Naive thymus-derived CD4-positive, alpha-beta T cell (primary cell): ENCODE measurements around the gene GPR89B. TPM values are rescaled to one million over a fixed set of nuclear protein-coding genes. Genes with fewer than 3 reads are reported as not detected.
A peak's percentile ranks its signal among the peaks of the same experiment; 100 is the strongest.
"Not testable (repeated sequence)": the region's sequence is repeated elsewhere in the genome, so short reads cannot be mapped to it uniquely, and the experiment has no call there.

Source experiments
- ATAC-seq: fragments of 150-1000 bp; cut with Tn5 transposase; 2 replicates; pipeline ENCODE4 v1.10.0; 2021; ENCODE audit warnings: mild to moderate bottlenecking, moderate library complexity
- CTCF ChIA-PET: fragments of 350-600 bp; sonication (Branson Sonifier 250); formaldehyde crosslinking; loops from one replicate; lab custom pipeline; 2021; ENCODE audit warnings: antibody characterized with exemption; lab: Charles Lee
- POLR2A ChIA-PET: fragments of 350-600 bp; sonication (Branson Sonifier 250); formaldehyde crosslinking; loops from one replicate; lab custom pipeline; 2021; ENCODE audit warnings: antibody characterized with exemption, inconsistent platforms; lab: Charles Lee
- DNase-seq, 9 donors: peaks; one replicate each; pipeline versions ENCODE4 v3.0.0 to v3.0.0-alpha.2; 2020 to 2022; ENCODE audit warnings: mixed read lengths in 1 of 9
- H3K27ac ChIP-seq: one replicate; pipeline ENCODE4 v1.7.0; 2013; ENCODE audit warnings: mild to moderate bottlenecking, low read depth, low read length, moderate library complexity
- H3K27me3 ChIP-seq, 2 donors: one replicate each; pipeline ENCODE4 v1.7.0; 2013; ENCODE audit warnings: low read length in 2 of 2, mild to moderate bottlenecking in 2 of 2, moderate library complexity in 2 of 2; ENCODE audit not compliant: control insufficient read depth in 2 of 2, insufficient read depth in 2 of 2
- H3K36me3 ChIP-seq, 3 experiments: 1 replicate in 2 of 3; 2 replicates in 1 of 3; pipeline ENCODE4 v1.7.0; 2013; ENCODE audit warnings: low read length in 3 of 3, mild to moderate bottlenecking in 3 of 3, moderate library complexity in 1 of 3; ENCODE audit not compliant: insufficient read depth in 3 of 3, control insufficient read depth in 2 of 3
- H3K4me1 ChIP-seq, 2 donors: one replicate each; pipeline ENCODE4 v1.7.0; 2013; ENCODE audit warnings: low read length in 2 of 2, mild to moderate bottlenecking in 2 of 2, moderate library complexity in 1 of 2; ENCODE audit not compliant: control insufficient read depth in 2 of 2, insufficient read depth in 2 of 2
- H3K4me3 ChIP-seq: 2 replicates; pipeline ENCODE4 v1.7.0; 2013; ENCODE audit warnings: mild to moderate bottlenecking, low read length
- H3K9me3 ChIP-seq, 3 experiments: 1 replicate in 2 of 3; 2 replicates in 1 of 3; pipeline ENCODE4 v1.7.0; 2013; ENCODE audit warnings: low read length in 3 of 3; ENCODE audit not compliant: control insufficient read depth in 2 of 3
- H3K27ac Mint-ChIP-seq, 9 donors: one replicate each; pipeline ENCODE4 v1.8.0; 2020 to 2022; ENCODE audit warnings: mixed read lengths in 9 of 9, mild to moderate bottlenecking in 8 of 9, moderate library complexity in 5 of 9, inconsistent platforms in 2 of 9
- H3K27me3 Mint-ChIP-seq, 5 donors: one replicate each; pipeline ENCODE4 v1.8.0; 2021 to 2022; ENCODE audit warnings: mixed read lengths in 5 of 5, mild to moderate bottlenecking in 1 of 5
- H3K36me3 Mint-ChIP-seq, 5 donors: one replicate each; pipeline ENCODE4 v1.8.0; 2020 to 2022; ENCODE audit warnings: mixed read lengths in 5 of 5, mild to moderate bottlenecking in 3 of 5, inconsistent platforms in 1 of 5
- H3K4me1 Mint-ChIP-seq, 7 donors: one replicate each; pipeline ENCODE4 v1.8.0; 2020 to 2022; ENCODE audit warnings: mixed read lengths in 7 of 7, mild to moderate bottlenecking in 3 of 7, inconsistent platforms in 1 of 7
- H3K4me3 Mint-ChIP-seq, 10 donors: one replicate each; pipeline ENCODE4 v1.8.0; 2020 to 2022; ENCODE audit warnings: mild to moderate bottlenecking in 10 of 10, mixed read lengths in 10 of 10, moderate library complexity in 6 of 10, inconsistent platforms in 2 of 10
- H3K9me3 Mint-ChIP-seq, 11 donors: one replicate each; pipeline ENCODE4 v1.8.0; 2020 to 2022; ENCODE audit warnings: mixed read lengths in 11 of 11, mild to moderate bottlenecking in 4 of 11, inconsistent platforms in 1 of 11, moderate library complexity in 1 of 11
- intact Hi-C, 2 donors: fragments of 100-400 bp; cut with micrococcal nuclease; formaldehyde crosslinking; loops; one replicate each; pipeline ENCODE4 v1.15.1; 2023
- polyA plus RNA-seq, 2 donors: library from polyadenylated mRNA; unstranded; fragments of 300-500 nt; fragmentation: Illumina TruSeq; gene quantifications; one replicate each; pipeline ENCODE4 v1.2.3, GENCODE V29; 2021
- total RNA-seq, 6 experiments: library from RNA in 5 of 6; stranded (reverse) in 5 of 6; gene quantifications; 1 replicate in 5 of 6; 2 replicates in 1 of 6; pipeline ENCODE4 v1.2.3 and lab custom pipeline; 2021 to 2026

Gene GPR89B
- total and polyA plus RNA-seq, 7 experiments from 2014 or later, result 13.3 to 36.6 (median 21.5) TPM

DNA sequence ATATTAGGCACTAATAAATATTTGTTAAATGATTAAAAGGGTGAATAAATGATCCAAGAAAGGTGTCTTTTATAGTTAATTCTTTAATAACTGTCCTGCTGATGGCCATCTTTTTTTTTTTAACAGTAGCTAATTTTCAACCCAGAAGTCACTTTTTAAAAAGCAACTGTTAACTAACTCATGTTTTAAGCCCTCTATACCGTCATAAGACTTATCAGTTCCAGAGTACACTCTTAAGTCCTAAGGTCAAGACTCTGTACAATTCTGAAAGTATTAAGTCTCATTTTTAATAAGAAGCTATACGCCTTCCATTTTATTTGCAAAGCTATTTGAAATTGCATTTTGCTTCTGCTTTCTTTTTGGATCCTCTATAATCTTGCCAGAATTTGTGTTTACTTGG lies 2.9 kb downstream of the GPR89B start:
- H3K4me1 ChIP-seq, H3K27me3 Mint-ChIP-seq, H3K36me3 Mint-ChIP-seq, ATAC-seq, H3K27me3 ChIP-seq, intact Hi-C loops, POLR2A ChIA-PET, DNase-seq, H3K9me3 ChIP-seq, H3K9me3 Mint-ChIP-seq, H3K4me3 ChIP-seq, H3K27ac ChIP-seq, CTCF ChIA-PET, H3K36me3 ChIP-seq: not testable (repeated sequence)
- peak overlapping the region in 3 of 9 donors; percentile 33 to 61 (median 37) for H3K27ac Mint-ChIP-seq
- H3K4me3 Mint-ChIP-seq, result peak overlapping the region in 6 of 10 donors; percentile 21 to 86 (median 67)
- peaks cover 24 to 47% (median 33%) of the 10 kb centered on the region in 7 donors for H3K4me1 Mint-ChIP-seq

DNA sequence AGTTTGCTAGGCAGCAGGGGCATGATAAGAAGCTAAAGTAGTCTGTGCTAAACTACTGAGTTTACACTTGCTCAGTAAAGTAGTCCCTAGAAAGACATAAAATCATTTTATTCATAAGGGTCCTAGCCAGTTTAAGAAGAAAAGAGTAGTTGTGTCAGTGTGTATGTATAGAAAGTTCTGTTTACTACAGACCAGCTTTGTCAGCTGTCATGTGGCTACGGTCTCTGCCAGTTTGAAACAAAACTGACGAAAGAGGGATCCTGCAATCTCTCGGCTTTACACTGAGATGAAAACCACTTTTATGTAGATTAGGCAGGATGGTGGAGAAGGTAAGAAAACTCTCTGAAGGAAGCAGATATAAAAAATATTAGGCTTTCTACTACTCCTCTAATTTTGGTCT lies 7.1 kb downstream of the GPR89B start:
- POLR2A ChIA-PET, H3K27me3 ChIP-seq, H3K27me3 Mint-ChIP-seq, CTCF ChIA-PET, DNase-seq, intact Hi-C loops, H3K4me3 ChIP-seq, H3K27ac ChIP-seq, H3K9me3 ChIP-seq, H3K4me1 ChIP-seq, ATAC-seq, H3K4me3 Mint-ChIP-seq, H3K36me3 ChIP-seq, H3K9me3 Mint-ChIP-seq, H3K27ac Mint-ChIP-seq: not testable (repeated sequence)
- Mint-ChIP-seq H3K36me3 (peaks cover 0 to 10% (median 4%) of the 10 kb centered on the region in 5 donors), H3K4me1 (peaks cover 18 to 35% (median 30%) of the 10 kb centered on the region in 7 donors)

GRCh38 chr1:147940456-147940855 lies 12.2 kb downstream of the GPR89B start:
- H3K4me1 ChIP-seq, H3K36me3 ChIP-seq, intact Hi-C loops, DNase-seq, H3K27me3 Mint-ChIP-seq, H3K9me3 ChIP-seq, H3K27ac Mint-ChIP-seq, H3K36me3 Mint-ChIP-seq, H3K27ac ChIP-seq, ATAC-seq, H3K4me3 Mint-ChIP-seq, H3K4me3 ChIP-seq, H3K27me3 ChIP-seq, H3K9me3 Mint-ChIP-seq, H3K4me1 Mint-ChIP-seq, POLR2A ChIA-PET, CTCF ChIA-PET: not testable (repeated sequence)

- intact Hi-C loops, result not testable (repeated sequence)
Measured at GRCh38 chr1:147942563-147942962, 14.3 kb downstream of the GPR89B start.

DNA sequence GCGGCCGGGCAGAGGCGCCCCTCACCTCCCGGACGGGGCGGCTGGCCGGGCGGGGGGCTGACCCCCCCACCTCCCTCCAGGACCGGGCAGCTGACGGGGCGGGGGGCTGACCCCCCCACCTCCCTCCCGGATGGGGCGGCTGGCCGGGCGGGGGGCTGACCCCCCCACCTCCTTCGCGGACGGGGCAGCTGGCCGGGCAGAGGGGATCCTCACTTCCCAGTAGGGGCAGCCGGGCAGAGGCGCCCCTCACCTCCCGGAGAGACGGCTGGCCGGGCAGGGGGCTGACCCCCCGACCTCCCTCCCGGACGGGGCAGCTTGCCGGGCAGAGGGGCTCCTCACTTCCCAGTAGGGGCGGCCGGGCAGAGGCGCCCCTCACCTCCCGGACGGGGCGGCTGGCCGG lies 21.3 kb downstream of the GPR89B start:
- H3K27ac Mint-ChIP-seq, H3K36me3 ChIP-seq, H3K4me3 ChIP-seq, CTCF ChIA-PET, DNase-seq, H3K27ac ChIP-seq, POLR2A ChIA-PET, H3K9me3 Mint-ChIP-seq, intact Hi-C loops, ATAC-seq, H3K9me3 ChIP-seq, H3K36me3 Mint-ChIP-seq, H3K27me3 Mint-ChIP-seq, H3K27me3 ChIP-seq, H3K4me3 Mint-ChIP-seq, H3K4me1 Mint-ChIP-seq, H3K4me1 ChIP-seq: not testable (repeated sequence)

More at GRCh38 chr1:147942563-147942962, 14.3 kb downstream of the GPR89B start:
- H3K27ac Mint-ChIP-seq, H3K27me3 Mint-ChIP-seq, CTCF ChIA-PET, H3K4me3 ChIP-seq, H3K27ac ChIP-seq, H3K27me3 ChIP-seq, H3K9me3 ChIP-seq, H3K36me3 Mint-ChIP-seq, H3K9me3 Mint-ChIP-seq, DNase-seq, ATAC-seq, H3K36me3 ChIP-seq, H3K4me3 Mint-ChIP-seq, H3K4me1 Mint-ChIP-seq, H3K4me1 ChIP-seq, POLR2A ChIA-PET: not testable (repeated sequence)

- H3K4me1 Mint-ChIP-seq, H3K27ac ChIP-seq, ATAC-seq, H3K4me3 ChIP-seq, H3K27me3 ChIP-seq, H3K27ac Mint-ChIP-seq, intact Hi-C loops, H3K4me1 ChIP-seq, H3K9me3 ChIP-seq, POLR2A ChIA-PET, H3K4me3 Mint-ChIP-seq, H3K36me3 ChIP-seq, DNase-seq, CTCF ChIA-PET, H3K9me3 Mint-ChIP-seq, H3K27me3 Mint-ChIP-seq, H3K36me3 Mint-ChIP-seq: not testable (repeated sequence)
Measured at GRCh38 chr1:147958906-147959305, 30.7 kb downstream of the GPR89B start.

- ATAC-seq, intact Hi-C loops, H3K27me3 Mint-ChIP-seq, H3K4me3 Mint-ChIP-seq, H3K4me1 ChIP-seq, POLR2A ChIA-PET, H3K36me3 ChIP-seq, H3K27ac ChIP-seq, CTCF ChIA-PET, H3K27me3 ChIP-seq, DNase-seq, H3K36me3 Mint-ChIP-seq, H3K4me3 ChIP-seq, H3K9me3 ChIP-seq, H3K9me3 Mint-ChIP-seq, H3K4me1 Mint-ChIP-seq, H3K27ac Mint-ChIP-seq: not testable (repeated sequence)
Measured at GRCh38 chr1:147959680-147960079, 31.5 kb downstream of the GPR89B start.
